Ishikawa (cell line): ENCODE results near the gene S100A7.

Experiments used
- CEBPB ChIP-seq: IDR thresholded peaks from 2 replicates; pipeline ENCODE4 v1.6.1; 2012
- CREB1 ChIP-seq: IDR thresholded peaks from 2 replicates; pipeline ENCODE4 v1.6.1; 2012; ENCODE audit warnings: low read depth
- EGR1 ChIP-seq: IDR thresholded peaks from 2 replicates; pipeline ENCODE4 v1.6.1; 2012
- EP300 ChIP-seq: IDR thresholded peaks from 2 replicates; pipeline ENCODE4 v1.6.1; 2012; ENCODE audit warnings: borderline replicate concordance
- FOXM1 ChIP-seq: IDR thresholded peaks from 2 replicates; pipeline ENCODE4 v1.6.1; 2012; ENCODE audit warnings: low read depth, borderline replicate concordance
- MAX ChIP-seq: IDR thresholded peaks from 2 replicates; pipeline ENCODE4 v1.6.1; 2012
- NFIC ChIP-seq: IDR thresholded peaks from 2 replicates; pipeline ENCODE4 v1.6.1; 2012
- RAD21 ChIP-seq: IDR thresholded peaks from 2 replicates; pipeline ENCODE4 v1.6.1; 2012; ENCODE audit warnings: low read depth
- TAF1 ChIP-seq: IDR thresholded peaks from 2 replicates; pipeline ENCODE4 v1.6.1; 2012; ENCODE audit warnings: low read depth, mild to moderate bottlenecking
- TCF12 ChIP-seq: IDR thresholded peaks from 2 replicates; pipeline ENCODE4 v1.6.1; 2012; ENCODE audit warnings: low read depth
- TEAD4 ChIP-seq: IDR thresholded peaks from 2 replicates; pipeline ENCODE4 v1.6.1; 2012
- USF1 ChIP-seq: IDR thresholded peaks from 2 replicates; pipeline ENCODE4 v1.6.1; 2012
- YY1 ChIP-seq: IDR thresholded peaks from 2 replicates; pipeline ENCODE4 v1.6.1; 2012; ENCODE audit warnings: low read depth
- ZBTB7A ChIP-seq: IDR thresholded peaks from 2 replicates; pipeline ENCODE4 v1.6.1; 2012; ENCODE audit warnings: low read depth
- TF ChIP-seq, protein P1 (sequence below): IDR thresholded peaks from 2 replicates; pipeline ENCODE4 v1.6.1; 2012; ENCODE audit warnings: low read depth, mild to moderate bottlenecking

Gene S100A7

DNA sequence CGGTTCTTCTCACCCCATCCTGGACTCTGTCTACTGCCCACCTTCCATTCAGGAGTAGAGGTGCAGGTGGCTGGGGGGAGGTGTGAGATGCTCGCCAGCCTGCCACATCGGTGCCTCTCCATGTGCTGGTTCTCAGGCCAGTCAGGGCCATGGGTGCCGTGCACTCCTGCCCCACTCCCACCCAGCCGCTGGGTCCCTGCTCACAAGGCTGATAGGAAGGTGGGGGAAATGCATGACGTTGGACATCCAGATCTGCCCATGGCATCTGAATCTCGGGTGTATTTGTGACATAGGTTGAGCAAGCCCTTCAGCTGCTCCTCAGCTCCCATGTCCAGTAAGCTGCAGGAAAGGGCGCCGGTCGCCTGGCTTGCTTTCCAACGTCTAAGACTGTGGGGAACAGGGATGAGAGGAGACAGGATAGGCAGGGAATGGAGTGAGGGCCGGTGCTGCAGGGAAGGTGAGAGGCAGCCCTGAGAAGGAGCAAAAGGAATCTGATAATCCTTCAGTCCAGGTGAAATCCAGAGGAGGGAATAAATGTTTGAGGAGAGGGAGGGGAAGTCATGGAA, 32.3 kb downstream of the S100A7 start:
- no peak for TF ChIP-seq EP300
- TF ChIP-seq FOXM1: no peak
- TF ChIP-seq, protein P1, sequence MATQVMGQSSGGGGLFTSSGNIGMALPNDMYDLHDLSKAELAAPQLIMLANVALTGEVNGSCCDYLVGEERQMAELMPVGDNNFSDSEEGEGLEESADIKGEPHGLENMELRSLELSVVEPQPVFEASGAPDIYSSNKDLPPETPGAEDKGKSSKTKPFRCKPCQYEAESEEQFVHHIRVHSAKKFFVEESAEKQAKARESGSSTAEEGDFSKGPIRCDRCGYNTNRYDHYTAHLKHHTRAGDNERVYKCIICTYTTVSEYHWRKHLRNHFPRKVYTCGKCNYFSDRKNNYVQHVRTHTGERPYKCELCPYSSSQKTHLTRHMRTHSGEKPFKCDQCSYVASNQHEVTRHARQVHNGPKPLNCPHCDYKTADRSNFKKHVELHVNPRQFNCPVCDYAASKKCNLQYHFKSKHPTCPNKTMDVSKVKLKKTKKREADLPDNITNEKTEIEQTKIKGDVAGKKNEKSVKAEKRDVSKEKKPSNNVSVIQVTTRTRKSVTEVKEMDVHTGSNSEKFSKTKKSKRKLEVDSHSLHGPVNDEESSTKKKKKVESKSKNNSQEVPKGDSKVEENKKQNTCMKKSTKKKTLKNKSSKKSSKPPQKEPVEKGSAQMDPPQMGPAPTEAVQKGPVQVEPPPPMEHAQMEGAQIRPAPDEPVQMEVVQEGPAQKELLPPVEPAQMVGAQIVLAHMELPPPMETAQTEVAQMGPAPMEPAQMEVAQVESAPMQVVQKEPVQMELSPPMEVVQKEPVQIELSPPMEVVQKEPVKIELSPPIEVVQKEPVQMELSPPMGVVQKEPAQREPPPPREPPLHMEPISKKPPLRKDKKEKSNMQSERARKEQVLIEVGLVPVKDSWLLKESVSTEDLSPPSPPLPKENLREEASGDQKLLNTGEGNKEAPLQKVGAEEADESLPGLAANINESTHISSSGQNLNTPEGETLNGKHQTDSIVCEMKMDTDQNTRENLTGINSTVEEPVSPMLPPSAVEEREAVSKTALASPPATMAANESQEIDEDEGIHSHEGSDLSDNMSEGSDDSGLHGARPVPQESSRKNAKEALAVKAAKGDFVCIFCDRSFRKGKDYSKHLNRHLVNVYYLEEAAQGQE: no peak

GRCh38 chr1:153426809-153427208, 33.6 kb downstream of the S100A7 start:
- TF ChIP-seq TCF12 (no peak), TEAD4 (no peak), FOXM1 (no peak), CREB1 (no peak), MAX (no peak), NFIC (no peak), RAD21 (no peak), EP300 (no peak)

- no peak for TF ChIP-seq MAX
- TF ChIP-seq, protein P1: peak; percentile 99
- TF ChIP-seq NFIC: no peak
- peak; percentile 53 for TF ChIP-seq TEAD4
- TF ChIP-seq CREB1: peak; percentile 80
Observed at GRCh38 chr1:153422450-153423068, 37.9 kb downstream of the S100A7 start.

DNA sequence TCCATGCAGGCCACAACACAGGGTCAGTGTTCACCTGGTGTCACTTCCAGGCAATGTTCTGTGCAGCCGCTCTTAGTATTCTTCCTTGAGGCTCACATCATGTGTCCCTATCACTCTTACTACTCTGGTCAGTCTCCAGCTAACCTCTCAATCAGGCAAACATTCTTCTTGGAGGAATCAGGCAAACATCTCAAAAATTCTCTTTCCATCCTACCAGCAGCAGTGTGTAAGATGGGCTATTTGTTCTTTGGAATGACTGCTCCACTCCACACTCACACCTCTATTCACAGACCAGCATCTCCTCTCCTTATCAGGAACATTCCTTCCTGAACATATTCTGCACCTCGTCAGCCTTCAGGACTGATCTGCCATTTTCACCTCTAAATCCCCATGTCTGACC, 40.1 kb downstream of the S100A7 start:
- TF ChIP-seq MAX (no peak), EP300 (no peak), ZBTB7A (no peak), USF1 (no peak), CEBPB (no peak), TEAD4 (no peak)

GRCh38 chr1:153417136-153417888, 43.1 kb downstream of the S100A7 start:
- TF ChIP-seq TEAD4 (no peak), FOXM1 (no peak), NFIC (no peak)

DNA sequence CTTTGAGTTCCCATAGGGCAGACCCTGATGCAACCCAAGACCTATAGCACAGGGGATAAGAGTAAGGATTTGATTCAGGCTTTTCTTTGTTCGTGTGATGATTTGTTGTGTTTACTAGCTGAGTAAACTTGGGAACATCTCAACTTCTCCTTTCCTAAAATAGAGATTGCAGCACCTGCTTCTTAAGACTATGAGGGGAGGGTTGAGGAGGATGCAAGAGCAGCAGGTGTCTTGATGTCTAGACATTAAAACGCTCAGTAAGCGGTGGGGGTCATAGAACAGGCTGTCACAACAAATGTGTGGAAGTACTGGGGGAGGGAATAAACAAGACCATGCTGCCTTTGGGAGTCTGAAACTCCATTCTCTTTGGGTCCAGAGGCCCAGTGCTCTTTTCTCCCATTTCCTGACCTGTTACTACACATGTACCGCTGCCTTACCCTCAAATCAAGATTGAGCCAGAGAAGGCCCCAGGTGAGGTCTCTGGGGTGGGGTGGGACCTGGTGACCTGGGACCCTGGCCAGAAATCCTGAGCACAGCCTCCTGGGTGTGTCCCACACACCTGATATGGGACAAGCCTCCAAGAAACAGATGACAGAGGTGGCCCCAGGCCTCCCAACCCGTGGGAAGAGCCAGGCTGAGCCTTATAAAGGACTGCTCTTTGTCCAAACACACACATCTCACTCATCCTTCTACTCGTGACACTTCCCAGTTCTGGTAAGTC, 44.4 kb downstream of the S100A7 start, which contains the start of gene S100A7A:
Gene S100A7A, plus strand, starts transcription at position 671 of the 721 bp plus-strand sequence. CDS start 1,563 bp downstream, outside the sequence.
- no peak for TF ChIP-seq NFIC
- no peak for TF ChIP-seq YY1
- TF ChIP-seq EGR1: no peak
- no peak for TF ChIP-seq FOXM1
- TF ChIP-seq USF1: no peak
- no peak for TF ChIP-seq TCF12
- no peak for TF ChIP-seq EP300
- no peak for TF ChIP-seq TEAD4
- no peak for TF ChIP-seq TAF1
- no peak for TF ChIP-seq MAX
- TF ChIP-seq RAD21: no peak
- TF ChIP-seq, protein P1: no peak
